Colonic mucosa (tissue), 4 donors: ENCODE measurements around the gene RAB27B. TPM values are rescaled to one million over a fixed set of nuclear protein-coding genes. Genes with fewer than 3 reads are reported as not detected.
"Not testable (repeated sequence)": the region's sequence is repeated elsewhere in the genome, so short reads cannot be mapped to it uniquely, and the experiment has no call there.

Source experiments
- DNase-seq: peaks from one replicate; pipeline ENCODE4 v3.0.0-alpha.2; 2020
- H3K27ac ChIP-seq: fragments of 200-600 bp; one replicate; pipeline ENCODE4 v1.8.0; 2021
- H3K27me3 ChIP-seq: fragments of 200-600 bp; one replicate; pipeline ENCODE4 v1.8.0; 2021
- H3K36me3 ChIP-seq: fragments of 200-600 bp; one replicate; pipeline ENCODE4 v1.8.0; 2021
- H3K4me1 ChIP-seq: fragments of 200-600 bp; one replicate; pipeline ENCODE4 v1.8.0; 2021; ENCODE audit warnings: mild to moderate bottlenecking
- H3K4me3 ChIP-seq: fragments of 200-600 bp; one replicate; pipeline ENCODE4 v1.8.0; 2021
- H3K9ac ChIP-seq, 2 donors: one replicate each; pipeline ENCODE4 v1.7.0; 2013; ENCODE audit warnings: control low read depth in 2 of 2, low read depth in 2 of 2, low read length in 2 of 2
- H3K9me3 ChIP-seq: fragments of 200-600 bp; one replicate; pipeline ENCODE4 v1.8.0; 2021
- CTCF ChIP-seq: fragments of 200-600 bp; IDR thresholded peaks from one replicate; pipeline ENCODE4 v1.8.0; 2022; ENCODE audit warnings: antibody characterized with exemption, mild to moderate bottlenecking
- intact Hi-C: fragments of 100-400 bp; cut with DNase I; formaldehyde crosslinking; loops from one replicate; pipeline ENCODE4 v1.14.1; 2022
- total RNA-seq, 2 donors: library from RNA; stranded (reverse); fragmentation: NEBNext Ultra II Directional in 1 of 2; extraction: Animal tissue kit (Norgen Biotek cat#: 25700) in 1 of 2; gene quantifications; one replicate each; pipeline ENCODE4 v1.2.1, GENCODE V29; 2021
- donor health status: healthy.
- donor health status: DM: no; HTN: no; CAD: no.
- donor health status: DM: no; HTN: no; CAD: no.

RAB27B gene
- total RNA-seq, 2 donors from 2014 or later, result 8.9 to 12.5 TPM

GRCh38 chr18:54845787-54846186, 17.5 kb downstream of the RAB27B start:
- Histone ChIP-seq H3K27me3 (no peaks in the 10 kb centered on the region), H3K4me1 (no peaks in the 10 kb centered on the region), H3K9ac (no peak overlapping the region), H3K9me3 (no peaks in the 10 kb centered on the region), H3K4me3 (no peak overlapping the region), H3K36me3 (no peaks in the 10 kb centered on the region), H3K27ac (no peak overlapping the region)
- no peak for TF ChIP-seq CTCF
- intact Hi-C loops, result no loop called here
- DNase-seq, result no peak

- no peak for DNase-seq
- no peaks in the 10 kb centered on the region for H3K27me3 ChIP-seq
- intact Hi-C loops, result no loop called here
- no peaks in the 10 kb centered on the region for H3K9me3 ChIP-seq
- H3K36me3 ChIP-seq, result no peaks in the 10 kb centered on the region
- TF ChIP-seq CTCF, result no peak
- no peak overlapping the region for H3K4me3 ChIP-seq
- no peaks in the 10 kb centered on the region for H3K4me1 ChIP-seq
- no peak overlapping the region for H3K27ac ChIP-seq
- no peak overlapping the region for H3K9ac ChIP-seq
Measured at GRCh38 chr18:54848121-54848520, 19.8 kb downstream of the RAB27B start.

GRCh38 chr18:54849683-54850082, 21.4 kb downstream of the RAB27B start:
- Histone ChIP-seq H3K9ac (no peak overlapping the region), H3K4me1 (no peaks in the 10 kb centered on the region), H3K4me3 (no peak overlapping the region), H3K9me3 (no peaks in the 10 kb centered on the region), H3K27me3 (no peaks in the 10 kb centered on the region), H3K36me3 (no peaks in the 10 kb centered on the region), H3K27ac (no peak overlapping the region)
- no peak for TF ChIP-seq CTCF
- no peak for DNase-seq
- intact Hi-C loops, result no loop called here

GRCh38 chr18:54850598-54850997, 22.3 kb downstream of the RAB27B start:
- intact Hi-C loops, result no loop called here
- no peaks in the 10 kb centered on the region for H3K9me3 ChIP-seq
- no peak overlapping the region for H3K4me3 ChIP-seq
- no peak for TF ChIP-seq CTCF
- no peak overlapping the region for H3K27ac ChIP-seq
- H3K36me3 ChIP-seq, result no peaks in the 10 kb centered on the region
- no peaks in the 10 kb centered on the region for H3K4me1 ChIP-seq
- no peaks in the 10 kb centered on the region for H3K27me3 ChIP-seq
- no peak for DNase-seq
- no peak overlapping the region for H3K9ac ChIP-seq

- Histone ChIP-seq H3K36me3 (no peaks in the 10 kb centered on the region), H3K4me3 (no peak overlapping the region), H3K9me3 (no peaks in the 10 kb centered on the region), H3K9ac (no peak overlapping the region), H3K27ac (no peak overlapping the region), H3K4me1 (no peaks in the 10 kb centered on the region), H3K27me3 (no peaks in the 10 kb centered on the region)
- no peak for TF ChIP-seq CTCF
- intact Hi-C loops, result no loop called here
- DNase-seq, result no peak
Measured at GRCh38 chr18:54852780-54853675, 24.8 kb downstream of the RAB27B start.

- H3K9ac ChIP-seq, DNase-seq, H3K9me3 ChIP-seq, H3K4me3 ChIP-seq, H3K36me3 ChIP-seq, intact Hi-C loops, H3K27ac ChIP-seq, H3K27me3 ChIP-seq, H3K4me1 ChIP-seq: not testable (repeated sequence)
Measured at GRCh38 chr18:54855050-54855449, 26.8 kb downstream of the RAB27B start.
